Hepatocyte (in vitro differentiated cells): ENCODE results near the gene THAP5. TPM values are rescaled to one million over a fixed set of nuclear protein-coding genes. Genes with fewer than 3 reads are reported as not detected.

Source experiments
- DNase-seq: peaks from one replicate; pipeline ENCODE4 v3.0.0-alpha.2; 2016; ENCODE audit warnings: low spot score
- H2AFZ ChIP-seq: fragments of 200-600 bp; sonication (generic); 2 replicates; pipeline ENCODE4 v1.6.0; 2016; ENCODE audit warnings: antibody characterized with exemption, mild to moderate bottlenecking
- H3K27ac ChIP-seq: fragments of 200-600 bp; sonication (generic); 2 replicates; pipeline ENCODE4 v1.5.1; 2016; ENCODE audit warnings: mild to moderate bottlenecking
- H3K27me3 ChIP-seq: fragments of 200-600 bp; sonication (generic); 2 replicates; pipeline ENCODE4 v1.6.1; 2016
- H3K36me3 ChIP-seq: fragments of 200-600 bp; sonication (generic); replicated peaks from 2 replicates; pipeline ENCODE4 v1.5.1; 2016; ENCODE audit warnings: low read depth; ENCODE audit not compliant: insufficient read depth
- H3K4me1 ChIP-seq: fragments of 200-600 bp; sonication (generic); 2 replicates; pipeline ENCODE4 v1.5.1; 2016; ENCODE audit warnings: mild to moderate bottlenecking, moderate library complexity; ENCODE audit not compliant: insufficient read depth
- H3K4me2 ChIP-seq: fragments of 200-600 bp; sonication (generic); 2 replicates; pipeline ENCODE4 v1.6.0; 2016
- H3K4me3 ChIP-seq: fragments of 200-600 bp; sonication (generic); 2 replicates; pipeline ENCODE4 v1.5.1; 2016; ENCODE audit warnings: mild to moderate bottlenecking
- H3K79me2 ChIP-seq: fragments of 200-600 bp; sonication (generic); 2 replicates; pipeline ENCODE4 v1.6.0; 2017; ENCODE audit warnings: mild to moderate bottlenecking
- H3K9me2 ChIP-seq: fragments of 200-600 bp; sonication (generic); replicated peaks from 2 replicates; pipeline ENCODE4 v1.6.0; 2017; ENCODE audit warnings: mild to moderate bottlenecking; ENCODE audit not compliant: insufficient read depth
- H3K9me3 ChIP-seq: fragments of 200-600 bp; sonication (generic); 2 replicates; pipeline ENCODE4 v1.5.1; 2016; ENCODE audit warnings: low read depth, mild to moderate bottlenecking
- H4K20me1 ChIP-seq: fragments of 200-600 bp; sonication (generic); 2 replicates; pipeline ENCODE4 v1.6.0; 2016; ENCODE audit warnings: mild to moderate bottlenecking; ENCODE audit not compliant: insufficient read depth, poor library complexity, severe bottlenecking
- CTCF ChIP-seq: fragments of 200-600 bp; sonication (generic); IDR thresholded peaks from 2 replicates; pipeline ENCODE4 v1.5.1; 2016; ENCODE audit warnings: antibody characterized with exemption, mild to moderate bottlenecking; ENCODE audit not compliant: poor library complexity
- EZH2 ChIP-seq: fragments of 200-600 bp; sonication (generic); IDR thresholded peaks from 2 replicates; pipeline ENCODE4 v1.6.1; 2016; ENCODE audit warnings: antibody characterized with exemption, mild to moderate bottlenecking, borderline replicate concordance
- EZH2phosphoT487 ChIP-seq: fragments of 200-600 bp; sonication (generic); IDR thresholded peaks from one replicate; pipeline ENCODE4 v1.6.1; 2018; ENCODE audit warnings: antibody characterized with exemption, mild to moderate bottlenecking, low read depth, moderate library complexity; ENCODE audit not compliant: unreplicated experiment, severe bottlenecking
- WGBS: methylation state at CpG from one replicate; pipeline ENCODE4 v1.1.6; 2016; ENCODE audit warnings: low lambda C conversion rate; ENCODE audit errors: missing lambda C conversion rate; 5-methylcytosine and 5-hydroxymethylcytosine counted together
- polyA plus RNA-seq: library from polyadenylated mRNA; unstranded; fragments of >200 nt; fragmentation: Nextera tagmentation; extraction: Ambion mirVana; gene quantifications from 2 replicates; pipeline ENCODE4 v1.2.1, GENCODE V29; 2016
- total RNA-seq: library from RNA; depleted of rRNA; stranded (reverse); fragments of >200 nt; gene quantifications from 2 replicates; pipeline ENCODE4 v1.2.3, GENCODE V29; 2014

THAP5 gene
- total RNA-seq: 36.9 and 39.1 TPM in 2 replicates
- polyA plus RNA-seq: 5.9 and 8.8 TPM in 2 replicates

DNA sequence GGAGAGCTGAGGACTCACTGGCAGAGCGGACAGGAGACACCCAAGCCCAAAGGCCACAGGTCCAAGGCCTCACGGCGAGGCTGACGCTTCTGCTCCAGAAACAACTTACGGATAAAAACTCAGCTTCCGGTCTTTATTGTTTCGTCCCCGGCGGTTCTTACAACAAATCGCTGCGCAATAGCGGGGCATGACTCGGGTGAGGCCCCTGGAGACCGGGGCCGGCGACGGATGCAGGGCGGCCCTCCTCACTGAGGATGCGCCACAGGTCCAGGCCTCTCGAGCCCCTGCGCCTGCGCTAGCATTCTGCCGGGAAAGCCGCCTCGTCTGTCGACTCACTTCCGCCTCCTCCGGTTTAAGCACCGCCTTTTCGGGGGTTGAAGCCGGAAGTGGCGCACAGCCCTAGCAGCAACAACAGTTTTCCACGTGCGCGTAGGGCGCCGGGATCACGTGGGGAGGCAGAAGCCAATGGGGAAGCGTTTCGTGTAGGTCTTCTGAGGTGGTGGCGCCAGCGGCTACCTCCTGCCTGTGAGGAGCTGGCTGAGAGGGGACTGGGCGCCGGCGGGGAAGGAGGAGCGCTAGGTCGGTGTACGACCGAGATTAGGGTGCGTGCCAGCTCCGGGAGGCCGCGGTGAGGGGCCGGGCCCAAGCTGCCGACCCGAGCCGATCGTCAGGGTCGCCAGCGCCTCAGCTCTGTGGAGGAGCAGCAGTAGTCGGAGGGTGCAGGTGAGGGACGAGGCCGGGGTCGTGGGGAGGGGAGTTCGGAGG lies at the start of gene THAP5, which contains the start of gene DNAJB9:
TSS of gene THAP5 (minus strand) at position 326 of the 765 bp plus-strand sequence. CDS start at position 189, 137 bp downstream.
TSS of gene DNAJB9 (plus strand) at position 494 of the 765 bp plus-strand sequence. CDS start 1,853 bp downstream, outside the sequence.
- H3K4me3 ChIP-seq: peak within 1 kb of the TSS; percentile 33
- H4K20me1 ChIP-seq: no peaks in the 10 kb centered on the region

DNA sequence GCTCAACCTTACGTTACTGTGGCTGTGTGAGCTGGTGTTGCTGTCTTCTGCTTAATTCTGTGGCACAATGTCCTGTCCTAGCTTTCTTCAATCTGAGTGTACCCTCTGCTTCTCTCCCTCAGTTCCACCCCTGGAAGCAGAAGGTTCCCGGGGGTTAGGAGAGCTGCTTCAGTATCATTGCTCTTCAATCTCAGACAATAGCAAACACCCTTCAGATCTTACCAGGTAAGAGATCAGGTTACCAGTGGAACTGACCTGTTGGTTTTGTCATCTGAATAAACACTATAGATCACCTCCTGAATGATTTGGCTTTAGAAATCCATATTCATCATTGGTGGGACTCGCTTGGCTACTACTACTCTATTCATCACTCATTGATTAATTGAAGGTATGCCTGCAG lies 48.5 kb upstream of the THAP5 start:
- WGBS: 67% methylated on average over 3 of the region's 3 CpGs
- TF ChIP-seq EZH2phosphoT487 (no peak), EZH2 (no peak), CTCF (no peak)
- Histone ChIP-seq H3K27ac (no peak overlapping the region), H3K36me3 (no peaks in the 10 kb centered on the region), H2AFZ (no peak overlapping the region), H3K9me2 (no peaks in the 10 kb centered on the region), H3K79me2 (no peaks in the 10 kb centered on the region), H3K4me2 (no peak overlapping the region), H3K4me3 (no peak overlapping the region), H3K27me3 (no peaks in the 10 kb centered on the region), H3K4me1 (peaks cover 12% of the 10 kb centered on the region), H3K9me3 (no peaks in the 10 kb centered on the region), H4K20me1 (no peaks in the 10 kb centered on the region)
- DNase-seq: no peak

More for the DNA sequence above, at the start of gene THAP5, which contains the start of gene DNAJB9:
- DNase-seq: peak; percentile 99
- Histone ChIP-seq H2AFZ (peak within 1 kb of the TSS; percentile 57), H3K4me2 (peak within 1 kb of the TSS; percentile 86), H3K4me1 (peaks cover 17% of the 10 kb centered on the region), H3K9me3 (no peaks in the 10 kb centered on the region), H3K9me2 (no peaks in the 10 kb centered on the region), H3K27ac (peak within 1 kb of the TSS; percentile 95), H3K79me2 (peaks cover 79% of the 10 kb centered on the region), H3K36me3 (no peaks in the 10 kb centered on the region), H3K27me3 (no peaks in the 10 kb centered on the region)
- under 1% methylated on average over 57 of the region's 65 CpGs for WGBS
- TF ChIP-seq CTCF (no peak), EZH2 (no peak), EZH2phosphoT487 (no peak)

GRCh38 chr7:108614896-108615295 lies 45.4 kb upstream of the THAP5 start:
- Histone ChIP-seq H3K4me2 (no peak overlapping the region), H3K4me3 (no peak overlapping the region), H3K79me2 (no peaks in the 10 kb centered on the region), H3K36me3 (no peaks in the 10 kb centered on the region), H4K20me1 (no peaks in the 10 kb centered on the region), H3K27ac (no peak overlapping the region), H3K4me1 (peaks cover 12% of the 10 kb centered on the region), H2AFZ (no peak overlapping the region), H3K27me3 (no peaks in the 10 kb centered on the region), H3K9me3 (no peaks in the 10 kb centered on the region), H3K9me2 (no peaks in the 10 kb centered on the region)
- DNase-seq: no peak
- no peak for TF ChIP-seq CTCF
- no peak for TF ChIP-seq EZH2
- 98% methylated on average over 3 of the region's 3 CpGs for WGBS
